Immature natural killer cell (primary cell): ENCODE measurements around the gene CROCC2. TPM values are rescaled to one million over a fixed set of nuclear protein-coding genes. Genes with fewer than 3 reads are reported as not detected.

Experiments used
- DNase-seq, 3 donors: peaks; one replicate each; pipeline ENCODE4 v3.0.0; 2022; ENCODE audit warnings: mixed read lengths in 1 of 3
- H3K27ac Mint-ChIP-seq, 6 donors: one replicate each; pipeline ENCODE4 v1.8.0; 2020; ENCODE audit warnings: mixed read lengths in 6 of 6, mild to moderate bottlenecking in 5 of 6, inconsistent platforms in 4 of 6, moderate library complexity in 3 of 6
- H3K27me3 Mint-ChIP-seq, 3 donors: one replicate each; pipeline ENCODE4 v1.8.0; 2020 to 2021; ENCODE audit warnings: low read depth in 3 of 3, mild to moderate bottlenecking in 3 of 3, mixed read lengths in 3 of 3, moderate library complexity in 3 of 3, inconsistent platforms in 1 of 3
- H3K36me3 Mint-ChIP-seq, 3 donors: one replicate each; pipeline ENCODE4 v1.8.0; 2020; ENCODE audit warnings: mixed read lengths in 3 of 3, inconsistent platforms in 2 of 3, mild to moderate bottlenecking in 2 of 3
- H3K4me1 Mint-ChIP-seq, 2 donors: one replicate each; pipeline ENCODE4 v1.8.0; 2020; ENCODE audit warnings: inconsistent platforms in 2 of 2, mild to moderate bottlenecking in 2 of 2, mixed read lengths in 2 of 2, moderate library complexity in 1 of 2
- H3K4me3 Mint-ChIP-seq, 5 donors: one replicate each; pipeline ENCODE4 v1.8.0; 2020; ENCODE audit warnings: mild to moderate bottlenecking in 5 of 5, mixed read lengths in 5 of 5, inconsistent platforms in 3 of 5, moderate library complexity in 3 of 5
- H3K9me3 Mint-ChIP-seq, 6 donors: one replicate each; pipeline ENCODE4 v1.8.0; 2020; ENCODE audit warnings: mild to moderate bottlenecking in 6 of 6, mixed read lengths in 6 of 6, inconsistent platforms in 4 of 6, moderate library complexity in 3 of 6
- polyA plus RNA-seq, 3 donors: library from polyadenylated mRNA; unstranded; fragments of 300-500 nt; fragmentation: Illumina TruSeq; gene quantifications; one replicate each; pipeline ENCODE4 v1.2.3, GENCODE V29; 2021

Gene CROCC2
- polyA plus RNA-seq, 3 donors from 2014 or later: not detected

DNA sequence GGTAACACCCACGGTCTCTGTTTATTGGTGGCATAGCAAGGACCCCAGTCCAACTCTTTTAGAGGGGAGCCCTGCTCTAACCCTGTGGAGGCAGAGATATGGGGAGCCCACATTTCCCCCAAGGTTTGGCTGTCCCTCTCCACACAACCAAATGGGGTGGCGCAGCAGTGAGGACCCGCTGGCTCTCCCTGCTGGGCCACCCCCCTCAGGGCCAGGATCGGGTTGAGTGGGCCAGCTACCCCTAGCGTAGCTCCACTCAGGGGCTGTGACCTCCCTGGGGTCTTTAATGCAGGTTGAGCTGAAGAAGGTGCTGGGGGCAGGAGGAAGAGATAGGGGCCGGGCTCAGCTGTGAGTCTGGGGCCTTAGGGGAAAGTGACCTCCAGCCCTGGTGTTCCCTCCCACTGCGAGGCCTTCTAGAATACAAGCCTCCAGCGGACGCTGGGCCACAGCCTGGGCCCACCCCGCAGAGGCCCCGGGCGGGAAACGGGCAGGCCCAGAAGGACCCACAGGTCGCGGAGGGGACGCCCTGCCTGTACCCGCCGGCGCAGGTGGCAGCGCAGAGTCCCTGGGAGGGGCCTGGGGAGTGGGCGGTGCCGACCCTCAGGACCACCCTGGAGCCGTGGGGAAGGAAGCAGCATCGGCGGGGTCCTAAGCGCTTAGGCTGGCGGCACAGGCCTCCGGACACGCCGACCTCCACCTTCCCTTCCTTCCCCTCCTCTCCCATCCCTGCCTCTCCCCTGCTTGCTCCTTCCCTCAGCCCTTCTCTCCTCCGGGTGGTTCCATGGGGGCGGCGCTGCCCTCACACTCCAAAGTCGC lies 9.6 kb downstream of the CROCC2 start:
- DNase-seq: no peak
- Mint-ChIP-seq H3K4me3 (no peak overlapping the region), H3K4me1 (no peaks in the 10 kb centered on the region), H3K27ac (no peak overlapping the region), H3K9me3 (peaks cover 0 to 1% (median 0%) of the 10 kb centered on the region in 6 donors), H3K36me3 (no peaks in the 10 kb centered on the region), H3K27me3 (peaks cover 2 to 6% (median 3%) of the 10 kb centered on the region in 3 donors)

DNA sequence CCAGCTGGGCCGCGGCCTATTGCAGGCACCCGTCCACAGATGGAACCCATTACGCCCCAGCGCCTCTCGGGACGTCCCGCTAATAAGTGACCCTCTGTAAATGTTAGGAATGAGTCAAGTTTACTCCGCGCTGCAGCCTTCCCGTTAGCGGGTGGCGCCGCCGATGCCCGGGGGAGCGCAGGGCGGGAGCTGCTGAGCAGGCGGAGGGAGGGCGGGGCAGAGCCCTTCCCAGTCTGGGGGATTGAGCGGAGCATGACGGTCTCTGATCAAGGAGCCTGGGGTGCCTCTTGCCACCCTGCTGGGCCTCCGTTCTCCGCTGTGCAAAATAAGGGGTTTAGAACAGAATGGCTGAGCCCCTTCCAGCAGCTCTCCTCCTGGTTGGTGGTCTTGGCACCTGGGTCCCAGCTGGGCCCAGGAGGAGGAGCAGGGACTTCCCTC lies 10.5 kb downstream of the CROCC2 start:
- H3K4me3 Mint-ChIP-seq: no peak overlapping the region
- DNase-seq: no peak
- H3K36me3 Mint-ChIP-seq: no peaks in the 10 kb centered on the region
- H3K27ac Mint-ChIP-seq: no peak overlapping the region
- H3K4me1 Mint-ChIP-seq: no peaks in the 10 kb centered on the region
- peaks cover 2 to 6% (median 4%) of the 10 kb centered on the region in 3 donors for H3K27me3 Mint-ChIP-seq
- peaks cover 0 to 1% (median 0%) of the 10 kb centered on the region in 6 donors for H3K9me3 Mint-ChIP-seq

DNA sequence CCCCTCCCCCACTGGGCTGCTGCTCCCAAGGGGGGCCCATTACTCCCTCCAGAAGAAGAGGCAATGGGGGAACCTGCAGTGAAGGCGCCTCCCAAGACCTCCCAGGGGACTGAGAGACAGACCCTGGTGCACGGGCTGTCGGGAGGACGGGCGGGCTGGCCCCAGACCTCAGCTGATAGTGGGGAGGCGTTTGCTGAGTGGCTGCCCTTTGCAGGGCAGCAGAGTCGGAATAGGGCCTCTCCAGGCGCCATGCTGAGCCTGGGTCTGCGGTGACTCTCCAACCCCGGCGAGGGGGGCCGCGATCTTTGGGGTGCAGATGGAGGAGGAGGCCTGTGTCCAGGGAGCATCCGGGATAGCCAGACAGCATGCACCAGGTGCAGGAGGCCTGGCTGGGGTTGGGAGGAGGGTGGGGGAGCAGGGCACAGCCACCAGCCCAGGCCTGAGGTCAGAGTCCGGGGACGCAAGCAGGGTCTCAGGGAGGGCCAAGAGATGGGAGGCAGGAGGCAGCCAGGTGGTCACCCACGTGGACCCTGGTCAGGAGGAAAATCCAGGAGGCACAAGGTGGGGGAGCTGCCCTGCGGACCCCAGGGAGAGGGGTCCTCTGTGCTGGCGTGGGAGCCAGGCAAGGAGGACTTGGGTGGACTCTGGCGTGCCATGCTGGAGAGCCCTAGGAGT lies 11.0 kb downstream of the CROCC2 start:
- Mint-ChIP-seq H3K27ac (no peak overlapping the region), H3K4me3 (no peak overlapping the region), H3K9me3 (peaks cover 0 to 1% (median 0%) of the 10 kb centered on the region in 6 donors), H3K27me3 (peaks cover 2 to 4% (median 4%) of the 10 kb centered on the region in 3 donors), H3K36me3 (no peaks in the 10 kb centered on the region), H3K4me1 (no peaks in the 10 kb centered on the region)
- DNase-seq: no peak

DNA sequence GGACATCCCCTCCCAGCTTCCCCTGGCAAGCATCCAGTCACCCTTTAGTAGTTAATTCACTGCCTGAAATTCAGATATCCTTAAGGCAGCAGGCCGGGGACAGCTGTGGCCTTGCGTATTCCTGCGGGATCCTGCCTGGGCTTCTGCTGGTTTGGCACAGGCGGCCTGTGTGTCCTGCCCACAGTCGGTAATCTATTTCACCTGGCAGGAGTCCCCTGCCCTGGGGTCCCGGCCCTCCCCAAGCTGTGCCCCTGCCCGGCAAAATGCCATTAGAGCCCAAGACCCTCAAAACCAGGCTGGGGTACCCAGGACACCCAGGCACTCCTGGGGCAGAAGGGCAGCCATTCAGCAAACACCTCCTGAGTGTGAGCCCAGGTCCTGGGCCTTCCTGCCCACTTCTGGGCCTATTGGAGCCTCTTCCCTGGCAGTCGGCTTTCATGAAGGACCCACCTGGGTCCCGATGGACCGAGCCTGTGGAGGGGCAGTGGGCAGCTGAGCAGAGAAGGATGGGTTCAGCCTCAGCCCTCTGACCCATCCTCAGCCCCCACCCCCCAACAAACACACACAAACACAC lies 11.6 kb downstream of the CROCC2 start:
- H3K4me1 Mint-ChIP-seq: no peaks in the 10 kb centered on the region
- H3K9me3 Mint-ChIP-seq: peaks cover 0 to under 1% (median 0%) of the 10 kb centered on the region in 6 donors
- no peaks in the 10 kb centered on the region for H3K36me3 Mint-ChIP-seq
- DNase-seq: no peak
- H3K4me3 Mint-ChIP-seq: no peak overlapping the region
- peaks cover 2 to 3% (median 2%) of the 10 kb centered on the region in 3 donors for H3K27me3 Mint-ChIP-seq
- H3K27ac Mint-ChIP-seq: no peak overlapping the region

DNA sequence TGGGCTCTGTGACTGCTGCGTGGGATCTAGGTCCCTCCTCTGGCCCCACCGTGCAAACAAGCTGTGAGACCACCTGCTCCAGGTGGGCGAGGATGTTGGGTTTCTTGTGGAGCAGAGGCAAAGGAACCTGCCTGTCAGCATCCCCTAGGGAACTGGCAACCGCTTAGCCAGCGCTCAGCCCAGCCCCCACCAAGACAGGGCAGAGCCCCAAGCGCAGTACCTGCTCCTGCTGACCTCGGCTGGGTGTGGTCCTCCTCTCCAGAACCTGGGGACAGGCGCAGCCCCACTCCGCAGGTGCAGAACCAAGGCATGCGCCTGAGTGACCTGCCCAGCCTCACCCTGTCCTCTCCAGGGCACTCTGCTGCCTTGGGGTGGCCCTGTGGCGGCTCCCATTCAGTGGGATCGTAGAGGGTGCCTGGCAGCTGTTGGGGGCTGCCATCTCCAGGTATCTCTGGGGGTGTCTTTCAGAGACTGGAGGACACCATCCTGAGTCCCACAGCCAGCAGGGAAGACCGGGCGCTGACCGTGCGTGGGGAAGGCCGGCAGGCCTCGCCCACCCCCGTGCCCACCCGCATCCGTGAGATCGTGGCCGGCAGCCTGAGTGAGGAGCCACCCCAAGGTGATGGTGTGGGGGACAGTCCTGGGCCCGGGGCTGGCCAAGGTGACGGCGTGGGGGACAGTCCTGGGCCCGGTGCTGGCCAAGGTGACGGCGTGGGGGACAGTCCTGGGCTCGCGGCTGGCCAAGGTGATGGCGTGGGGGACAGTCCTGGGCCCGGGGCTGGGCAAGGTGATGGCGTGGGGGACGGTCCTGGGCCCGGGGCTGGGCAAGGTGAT lies 12.3 kb downstream of the CROCC2 start:
- no peaks in the 10 kb centered on the region for H3K36me3 Mint-ChIP-seq
- H3K27me3 Mint-ChIP-seq: peaks cover 0 to 3% (median 2%) of the 10 kb centered on the region in 3 donors
- no peak overlapping the region for H3K27ac Mint-ChIP-seq
- DNase-seq: no peak
- H3K9me3 Mint-ChIP-seq: no peaks in the 10 kb centered on the region
- no peaks in the 10 kb centered on the region for H3K4me1 Mint-ChIP-seq
- no peak overlapping the region for H3K4me3 Mint-ChIP-seq

DNA sequence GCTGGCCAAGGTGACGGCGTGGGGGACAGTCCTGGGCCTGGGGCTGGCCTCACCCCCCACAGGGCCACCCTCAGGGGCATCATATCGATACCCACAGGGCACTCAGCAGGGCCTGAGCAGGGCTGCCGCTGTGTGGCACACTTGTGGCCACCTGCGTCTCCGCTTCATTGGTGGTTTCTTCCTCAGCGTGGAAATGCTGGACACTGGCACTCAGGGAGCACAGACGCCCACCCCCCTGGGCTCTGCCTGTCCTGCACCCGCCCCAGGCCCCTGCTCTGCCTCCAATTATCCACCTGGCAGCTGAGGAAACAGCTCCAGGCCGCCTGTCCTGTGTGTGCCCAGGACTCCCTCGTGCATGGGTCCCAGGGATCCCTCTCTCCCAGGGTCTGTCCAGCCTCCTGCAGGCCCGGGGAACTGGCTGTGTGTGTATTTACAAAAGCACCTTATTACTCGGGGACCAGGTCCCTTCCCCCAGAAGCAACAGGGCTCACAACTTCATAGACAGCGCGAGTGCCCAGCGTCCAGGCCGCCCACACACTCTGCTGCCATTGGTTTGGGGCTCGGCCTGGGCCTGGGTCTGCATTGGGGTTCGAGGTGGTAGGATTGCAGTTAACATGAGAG lies 13.1 kb downstream of the CROCC2 start:
- Mint-ChIP-seq H3K4me3 (no peak overlapping the region), H3K27ac (no peak overlapping the region), H3K36me3 (no peaks in the 10 kb centered on the region), H3K4me1 (no peaks in the 10 kb centered on the region), H3K27me3 (peaks cover 0 to 3% (median 2%) of the 10 kb centered on the region in 3 donors), H3K9me3 (no peaks in the 10 kb centered on the region)
- DNase-seq: no peak

DNA sequence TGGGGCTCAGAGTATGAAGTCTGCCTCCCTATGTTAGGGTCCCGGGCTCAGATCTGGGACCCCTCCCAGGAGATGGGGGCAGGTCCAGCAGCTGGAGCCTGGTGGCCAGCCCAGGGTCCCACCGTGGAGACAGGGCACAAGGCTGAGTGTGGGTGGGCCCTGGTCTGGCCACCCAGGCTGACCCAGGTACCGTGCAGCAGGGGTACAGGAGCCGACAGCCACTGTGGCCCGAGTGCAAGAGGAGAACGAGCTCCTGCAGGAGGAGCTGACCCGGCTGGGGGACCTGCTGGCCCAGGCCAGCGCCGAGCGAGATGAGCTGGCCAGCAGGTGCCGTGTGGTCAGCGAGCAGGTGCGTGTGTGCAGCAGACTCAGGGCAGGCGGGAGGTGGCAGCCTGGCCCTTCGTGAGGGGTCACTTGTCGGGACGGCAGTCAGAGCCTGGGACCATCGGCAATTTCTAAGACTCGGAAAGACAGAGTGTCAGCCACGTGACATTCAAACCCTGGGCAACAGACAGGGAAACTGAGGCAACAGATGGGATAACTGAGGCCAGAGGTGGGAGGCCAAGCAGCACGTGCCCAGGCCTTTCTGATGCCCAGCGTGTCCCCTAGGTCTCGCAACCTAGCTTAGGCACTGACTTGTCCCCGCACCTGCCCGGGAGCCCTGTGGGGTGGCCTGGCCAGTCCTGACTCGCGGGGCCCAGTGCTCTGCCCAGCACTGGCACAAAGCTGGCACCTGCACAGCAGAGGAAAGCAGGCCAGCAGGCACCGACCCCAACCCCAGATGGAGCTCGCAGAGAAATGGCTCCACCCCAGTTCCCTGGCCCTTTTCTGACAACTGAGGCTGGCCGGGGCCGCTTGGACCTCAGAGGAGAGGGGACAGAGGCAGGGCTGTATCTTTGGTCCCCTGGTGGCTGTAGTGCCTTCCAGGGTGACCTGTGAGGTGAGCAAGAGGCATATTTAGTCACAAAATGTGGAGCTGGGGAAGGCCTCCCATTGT lies 13.9 kb downstream of the CROCC2 start:
- Mint-ChIP-seq H3K9me3 (no peaks in the 10 kb centered on the region), H3K36me3 (no peaks in the 10 kb centered on the region), H3K4me3 (no peak overlapping the region), H3K27ac (no peak overlapping the region), H3K4me1 (no peaks in the 10 kb centered on the region), H3K27me3 (peaks cover 0 to 2% (median 1%) of the 10 kb centered on the region in 3 donors)
- no peak for DNase-seq

DNA sequence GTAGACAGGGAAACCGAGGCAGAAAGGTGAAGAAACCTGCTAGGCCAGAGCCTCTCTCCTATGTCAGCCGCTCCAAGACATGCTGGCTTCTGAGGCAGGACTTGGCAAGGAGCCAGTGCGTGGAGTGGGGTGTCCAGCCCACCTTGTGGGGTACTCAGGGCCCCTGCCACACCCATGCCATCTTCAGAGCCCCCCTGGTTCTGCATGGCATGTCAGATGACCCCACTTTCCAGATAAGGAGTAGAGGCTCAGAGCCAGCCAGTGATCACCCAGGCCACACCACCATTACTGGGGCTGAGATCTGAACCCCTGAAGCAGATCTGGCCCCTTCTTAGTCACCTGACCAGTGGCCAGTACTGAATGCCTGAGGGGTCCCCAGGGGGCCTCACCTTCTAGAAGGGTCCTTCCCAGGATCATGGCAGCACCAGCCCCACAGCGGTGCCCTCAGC lies 14.7 kb downstream of the CROCC2 start:
- no peaks in the 10 kb centered on the region for H3K4me1 Mint-ChIP-seq

DNA sequence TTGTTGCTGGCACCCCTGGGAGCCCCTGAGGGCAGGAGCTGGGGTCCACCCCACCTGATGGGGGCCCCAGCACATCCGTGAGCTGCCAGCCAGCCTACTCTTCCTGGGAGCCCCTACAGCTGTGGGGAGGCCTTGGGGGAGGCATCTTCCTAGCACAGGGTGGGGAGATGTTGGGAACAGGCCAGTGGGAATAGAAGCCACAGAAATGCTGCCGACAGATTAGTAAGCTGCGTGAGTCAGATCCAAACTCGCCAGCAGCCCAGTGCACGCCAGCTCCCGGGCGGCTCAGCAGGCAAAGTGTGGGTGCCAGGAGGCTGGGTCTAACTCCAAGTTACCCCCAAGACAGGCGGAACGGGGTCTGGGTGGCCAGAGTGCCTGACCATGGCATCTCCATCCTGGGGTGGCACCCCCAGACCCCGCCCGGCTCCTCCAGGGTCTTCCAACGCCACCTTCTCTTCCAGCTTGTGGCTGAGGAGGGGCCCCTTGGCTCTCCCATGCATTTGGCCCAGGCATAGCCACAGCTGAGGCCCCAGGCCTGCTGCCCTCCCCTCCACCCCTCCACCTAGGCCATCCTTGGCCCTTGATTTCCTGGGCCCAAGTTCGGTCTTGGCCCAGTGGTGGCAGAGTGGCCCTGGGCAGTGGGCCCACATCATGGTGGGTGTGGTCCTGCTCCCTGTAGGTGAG lies 15.3 kb downstream of the CROCC2 start:
- Mint-ChIP-seq H3K27ac (no peak overlapping the region), H3K27me3 (peaks cover 0 to 2% (median 1%) of the 10 kb centered on the region in 3 donors), H3K4me3 (no peak overlapping the region), H3K4me1 (no peaks in the 10 kb centered on the region), H3K36me3 (no peaks in the 10 kb centered on the region), H3K9me3 (no peaks in the 10 kb centered on the region)
- DNase-seq: no peak

More for the DNA sequence above, 14.7 kb downstream of the CROCC2 start:
- no peak for DNase-seq
- H3K27me3 Mint-ChIP-seq: peaks cover 0 to 2% (median 1%) of the 10 kb centered on the region in 3 donors
- no peaks in the 10 kb centered on the region for H3K9me3 Mint-ChIP-seq
- H3K4me3 Mint-ChIP-seq: no peak overlapping the region
- H3K27ac Mint-ChIP-seq: no peak overlapping the region
- no peaks in the 10 kb centered on the region for H3K36me3 Mint-ChIP-seq

DNA sequence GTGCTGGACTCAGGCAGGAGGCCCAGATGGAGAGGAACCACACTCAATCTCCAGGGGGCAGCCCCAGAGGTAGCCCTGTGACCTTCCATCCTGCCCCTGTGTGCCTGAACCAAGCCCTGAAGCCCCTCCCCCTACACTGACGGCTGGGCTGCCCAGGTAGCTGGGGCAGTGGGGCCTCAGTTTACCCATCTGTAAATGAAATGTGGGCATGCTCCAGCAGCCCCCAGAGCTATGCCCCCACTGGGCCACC lies 15.8 kb downstream of the CROCC2 start:
- no peak for DNase-seq
- Mint-ChIP-seq H3K4me3 (no peak overlapping the region), H3K27ac (no peak overlapping the region), H3K27me3 (peaks cover 0 to 2% (median 1%) of the 10 kb centered on the region in 3 donors), H3K9me3 (no peaks in the 10 kb centered on the region), H3K4me1 (no peaks in the 10 kb centered on the region), H3K36me3 (no peaks in the 10 kb centered on the region)

DNA sequence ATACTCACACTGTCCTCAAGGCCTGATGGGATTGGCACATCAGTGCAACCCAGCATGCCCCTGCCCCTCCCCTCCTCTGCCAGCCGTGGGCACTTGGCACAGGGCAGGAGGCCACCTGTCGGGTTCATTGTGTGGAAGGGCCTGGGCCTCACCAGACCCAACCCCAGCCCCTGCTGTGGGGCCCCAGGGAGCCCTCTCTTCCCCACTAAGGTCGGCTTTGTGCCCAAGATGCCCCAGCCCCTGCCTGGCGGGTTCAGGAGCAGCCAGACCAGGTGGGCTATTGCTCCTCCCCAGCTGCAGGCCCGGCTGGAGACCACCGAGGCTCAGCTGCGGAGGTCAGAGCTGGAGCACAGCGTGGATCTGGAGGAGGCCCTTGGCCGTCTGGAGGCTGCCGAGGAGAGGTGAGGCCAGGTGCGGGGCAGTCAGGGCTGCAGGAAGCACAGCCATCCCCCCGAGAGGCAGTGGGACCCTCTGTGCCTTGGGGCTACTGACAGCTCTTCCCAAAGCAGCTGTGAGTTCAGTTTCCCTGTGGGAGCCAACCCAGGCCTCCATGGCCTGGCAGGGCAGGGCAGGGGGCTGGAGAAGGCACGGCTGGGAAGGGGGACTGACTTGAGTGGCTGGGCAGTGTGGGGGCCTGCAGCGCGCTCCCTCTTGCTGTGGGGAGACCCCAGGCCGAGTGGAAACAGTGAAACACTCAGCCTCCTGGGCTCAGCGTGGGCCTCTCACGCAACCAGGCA lies 16.3 kb downstream of the CROCC2 start:
- no peaks in the 10 kb centered on the region for H3K9me3 Mint-ChIP-seq
- H3K27me3 Mint-ChIP-seq: peaks cover 0 to 2% (median 1%) of the 10 kb centered on the region in 3 donors
- H3K4me1 Mint-ChIP-seq: no peaks in the 10 kb centered on the region
- no peak overlapping the region for H3K27ac Mint-ChIP-seq
- no peaks in the 10 kb centered on the region for H3K36me3 Mint-ChIP-seq
- no peak overlapping the region for H3K4me3 Mint-ChIP-seq
- no peak for DNase-seq
